Measurements from ENCODE around the gene ADCY4.

GRCh38 chr14:24309538-24310264 is 25.2 kb downstream of the ADCY4 start, which contains the start of gene LTB4R2:
- TF ChIP-seq POLR2A (IDR thresholded peaks at IDR 0.05; ENCODE audit: low read depth, low read length) (no peak), POLR2AphosphoS5 (IDR thresholded peaks at IDR 0.05; ENCODE audit: insufficient read depth, low read depth, low read length) (no peak)
- TF ChIP-seq, protein P1, sequence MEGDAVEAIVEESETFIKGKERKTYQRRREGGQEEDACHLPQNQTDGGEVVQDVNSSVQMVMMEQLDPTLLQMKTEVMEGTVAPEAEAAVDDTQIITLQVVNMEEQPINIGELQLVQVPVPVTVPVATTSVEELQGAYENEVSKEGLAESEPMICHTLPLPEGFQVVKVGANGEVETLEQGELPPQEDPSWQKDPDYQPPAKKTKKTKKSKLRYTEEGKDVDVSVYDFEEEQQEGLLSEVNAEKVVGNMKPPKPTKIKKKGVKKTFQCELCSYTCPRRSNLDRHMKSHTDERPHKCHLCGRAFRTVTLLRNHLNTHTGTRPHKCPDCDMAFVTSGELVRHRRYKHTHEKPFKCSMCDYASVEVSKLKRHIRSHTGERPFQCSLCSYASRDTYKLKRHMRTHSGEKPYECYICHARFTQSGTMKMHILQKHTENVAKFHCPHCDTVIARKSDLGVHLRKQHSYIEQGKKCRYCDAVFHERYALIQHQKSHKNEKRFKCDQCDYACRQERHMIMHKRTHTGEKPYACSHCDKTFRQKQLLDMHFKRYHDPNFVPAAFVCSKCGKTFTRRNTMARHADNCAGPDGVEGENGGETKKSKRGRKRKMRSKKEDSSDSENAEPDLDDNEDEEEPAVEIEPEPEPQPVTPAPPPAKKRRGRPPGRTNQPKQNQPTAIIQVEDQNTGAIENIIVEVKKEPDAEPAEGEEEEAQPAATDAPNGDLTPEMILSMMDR (IDR thresholded peaks at IDR 0.05; ENCODE audit: extremely low read depth in 1 of 2, insufficient read depth in 1 of 2, low read depth in 1 of 2, low read length in 2 of 2): no peak
